H9 (cell line): ENCODE data around the gene ZBTB20. TPM values are rescaled to one million over a fixed set of nuclear protein-coding genes. Genes with fewer than 3 reads are reported as not detected.
A peak's percentile ranks its signal among the peaks of the same experiment; 100 is the strongest.

Source experiments
- DNase-seq: peaks from one replicate; pipeline ENCODE4 v3.0.0-alpha.2; 2017
- H2AFZ ChIP-seq: one replicate; pipeline ENCODE4 v1.6.1; 2013; ENCODE audit warnings: mild to moderate bottlenecking, low read length, control low read depth, moderate library complexity
- H2AK5ac ChIP-seq: 2 replicates; pipeline ENCODE4 v1.6.1; 2013; ENCODE audit warnings: low read length, control low read depth, mixed read lengths; ENCODE audit not compliant: insufficient read length
- H2BK120ac ChIP-seq: one replicate; pipeline ENCODE4 v1.6.1; 2013; ENCODE audit warnings: low read depth, mild to moderate bottlenecking, low read length, control low read depth, inconsistent platforms; ENCODE audit not compliant: poor library complexity, severe bottlenecking
- H2BK12ac ChIP-seq: 2 replicates; pipeline ENCODE4 v1.6.1; 2013; ENCODE audit warnings: low read length, control low read depth, mixed read lengths, low read depth; ENCODE audit not compliant: insufficient read length
- H2BK15ac ChIP-seq: 2 replicates; pipeline ENCODE4 v1.6.1; 2013; ENCODE audit warnings: low read depth, low read length, control low read depth
- H2BK20ac ChIP-seq: one replicate; pipeline ENCODE4 v1.6.1; 2013; ENCODE audit warnings: low read depth, mild to moderate bottlenecking, low read length, control low read depth, inconsistent platforms; ENCODE audit not compliant: poor library complexity, severe bottlenecking
- H2BK5ac ChIP-seq: 2 replicates; pipeline ENCODE4 v1.6.1; 2013; ENCODE audit warnings: low read length, control low read depth, mixed read lengths; ENCODE audit not compliant: insufficient read length
- H3K14ac ChIP-seq: 2 replicates; pipeline ENCODE4 v1.6.1; 2013; ENCODE audit warnings: low read length, control low read depth; ENCODE audit not compliant: insufficient read depth
- H3K18ac ChIP-seq: 2 replicates; pipeline ENCODE4 v1.6.1; 2013; ENCODE audit warnings: low read depth, mild to moderate bottlenecking, mixed read lengths, low read length, control low read depth; ENCODE audit not compliant: insufficient read length
- H3K23ac ChIP-seq: 2 replicates; pipeline ENCODE4 v1.6.1; 2013; ENCODE audit warnings: low read length, control low read depth, mixed read lengths, low read depth; ENCODE audit not compliant: insufficient read length
- H3K23me2 ChIP-seq: 2 replicates; pipeline ENCODE4 v1.6.1; 2013; ENCODE audit warnings: low read depth, mild to moderate bottlenecking, mixed read lengths, low read length, control low read depth; ENCODE audit not compliant: insufficient read length, poor library complexity, severe bottlenecking
- H3K27ac ChIP-seq: 2 replicates; pipeline ENCODE4 v1.5.1; 2013; ENCODE audit warnings: low read length, control low read depth, mixed read lengths, low read depth; ENCODE audit not compliant: insufficient read length
- H3K27me3 ChIP-seq: 2 replicates; pipeline ENCODE4 v1.6.1; 2013; ENCODE audit warnings: low read length, control low read depth, inconsistent platforms; ENCODE audit not compliant: insufficient read depth
- H3K4ac ChIP-seq: 2 replicates; pipeline ENCODE4 v1.6.1; 2013; ENCODE audit warnings: low read depth, mild to moderate bottlenecking, control low read depth, inconsistent platforms, low read length, moderate library complexity
- H3K4me1 ChIP-seq: 2 replicates; pipeline ENCODE4 v1.6.1; 2013; ENCODE audit warnings: low read length, control low read depth, inconsistent platforms; ENCODE audit not compliant: insufficient read depth
- H3K4me2 ChIP-seq: 2 replicates; pipeline ENCODE4 v1.6.1; 2013; ENCODE audit warnings: low read length, control low read depth, mixed read lengths; ENCODE audit not compliant: insufficient read length, insufficient read depth
- H3K56ac ChIP-seq: 2 replicates; pipeline ENCODE4 v1.6.1; 2013; ENCODE audit warnings: low read depth, mild to moderate bottlenecking, mixed read lengths, low read length, control low read depth; ENCODE audit not compliant: insufficient read length
- H3K79me1 ChIP-seq: 2 replicates; pipeline ENCODE4 v1.6.1; 2013; ENCODE audit warnings: low read depth, mild to moderate bottlenecking, moderate library complexity, low read length, control low read depth, inconsistent platforms; ENCODE audit not compliant: insufficient read depth, poor library complexity, severe bottlenecking
- H3K79me2 ChIP-seq: 2 replicates; pipeline ENCODE4 v1.6.1; 2013; ENCODE audit warnings: low read length, control low read depth, inconsistent platforms; ENCODE audit not compliant: insufficient read depth
- H3K9ac ChIP-seq: 2 replicates; pipeline ENCODE4 v1.6.1; 2013; ENCODE audit warnings: low read length, control low read depth, mixed read lengths; ENCODE audit not compliant: insufficient read length; ENCODE audit errors: extremely low read depth
- H3K9me3 ChIP-seq: one replicate; pipeline ENCODE4 v1.6.1; 2013; ENCODE audit warnings: low read depth, low read length, inconsistent platforms; ENCODE audit not compliant: control insufficient read depth
- H3T11ph ChIP-seq: one replicate; pipeline ENCODE4 v1.6.1; 2013; ENCODE audit warnings: mild to moderate bottlenecking, low read length, control low read depth, inconsistent platforms
- H4K20me1 ChIP-seq: one replicate; pipeline ENCODE4 v1.6.1; 2013; ENCODE audit not compliant: control insufficient read depth, insufficient read length, insufficient read depth
- H4K5ac ChIP-seq: 2 replicates; pipeline ENCODE4 v1.6.1; 2013; ENCODE audit warnings: low read depth, mild to moderate bottlenecking, mixed read lengths, low read length, control low read depth; ENCODE audit not compliant: insufficient read length
- H4K8ac ChIP-seq: replicated peaks from 2 replicates; pipeline ENCODE4 v1.6.1; 2013; ENCODE audit warnings: low read length, control low read depth, mixed read lengths, low read depth; ENCODE audit not compliant: insufficient read length
- H4K91ac ChIP-seq: 2 replicates; pipeline ENCODE4 v1.6.1; 2013; ENCODE audit warnings: low read depth, mild to moderate bottlenecking, moderate library complexity, mixed read lengths, low read length, control low read depth; ENCODE audit not compliant: insufficient read length
- H3K27ac Mint-ChIP-seq, 3 experiments: 2 replicates in 2 of 3; 3 replicates in 1 of 3; pipeline ENCODE4 v1.8.0; 2020 to 2021; ENCODE audit warnings: mixed read lengths in 3 of 3, mild to moderate bottlenecking in 1 of 3, moderate library complexity in 1 of 3
- H3K27me3 Mint-ChIP-seq: 2 replicates; pipeline ENCODE4 v1.8.0; 2021; ENCODE audit warnings: low read depth, mild to moderate bottlenecking, moderate library complexity, mixed read lengths
- H3K36me3 Mint-ChIP-seq, 3 experiments: 2 replicates in 2 of 3; 3 replicates in 1 of 3; pipeline ENCODE4 v1.8.0; 2020 to 2021; ENCODE audit warnings: low read depth in 3 of 3, mixed read lengths in 3 of 3; ENCODE audit not compliant: insufficient read depth in 1 of 3
- H3K4me1 Mint-ChIP-seq, 2 experiments: 2 replicates each; pipeline ENCODE4 v1.8.0; 2020; ENCODE audit warnings: mixed read lengths in 2 of 2
- H3K4me3 Mint-ChIP-seq, 2 experiments: 2 replicates in 1 of 2; 3 replicates in 1 of 2; pipeline ENCODE4 v1.8.0; 2020 to 2021; ENCODE audit warnings: mild to moderate bottlenecking in 2 of 2, mixed read lengths in 2 of 2, moderate library complexity in 1 of 2
- H3K9me3 Mint-ChIP-seq, 2 experiments: 2 replicates in 1 of 2; 3 replicates in 1 of 2; pipeline ENCODE4 v1.8.0; 2020; ENCODE audit warnings: mild to moderate bottlenecking in 2 of 2, mixed read lengths in 2 of 2, moderate library complexity in 1 of 2
- WGBS: extraction: QIAGEN DNeasy Blood & Tissue Kit; methylation state at CpG from one replicate; pipeline ENCODE4 v1.1.7; 2013; ENCODE audit warnings: missing lambda C conversion rate, low lambda C conversion rate, mixed read lengths; ENCODE audit not compliant: insufficient read length; ENCODE audit errors: extremely low coverage; 5-methylcytosine and 5-hydroxymethylcytosine counted together
- total RNA-seq: library from RNA; stranded (reverse); gene quantifications from 2 replicates; pipeline ENCODE4 v1.2.1, GENCODE V29; 2021
- TF ChIP-seq, protein P1 (sequence below): fragments of 200-600 bp; sonication (generic); conservative IDR thresholded peaks from 3 replicates; pipeline ENCODE4 v1.8.0; 2021; ENCODE audit warnings: antibody characterized with exemption, mild to moderate bottlenecking

Gene ZBTB20
- total RNA-seq, 1 experiment from 2014 or later, result 0.70 TPM

DNA sequence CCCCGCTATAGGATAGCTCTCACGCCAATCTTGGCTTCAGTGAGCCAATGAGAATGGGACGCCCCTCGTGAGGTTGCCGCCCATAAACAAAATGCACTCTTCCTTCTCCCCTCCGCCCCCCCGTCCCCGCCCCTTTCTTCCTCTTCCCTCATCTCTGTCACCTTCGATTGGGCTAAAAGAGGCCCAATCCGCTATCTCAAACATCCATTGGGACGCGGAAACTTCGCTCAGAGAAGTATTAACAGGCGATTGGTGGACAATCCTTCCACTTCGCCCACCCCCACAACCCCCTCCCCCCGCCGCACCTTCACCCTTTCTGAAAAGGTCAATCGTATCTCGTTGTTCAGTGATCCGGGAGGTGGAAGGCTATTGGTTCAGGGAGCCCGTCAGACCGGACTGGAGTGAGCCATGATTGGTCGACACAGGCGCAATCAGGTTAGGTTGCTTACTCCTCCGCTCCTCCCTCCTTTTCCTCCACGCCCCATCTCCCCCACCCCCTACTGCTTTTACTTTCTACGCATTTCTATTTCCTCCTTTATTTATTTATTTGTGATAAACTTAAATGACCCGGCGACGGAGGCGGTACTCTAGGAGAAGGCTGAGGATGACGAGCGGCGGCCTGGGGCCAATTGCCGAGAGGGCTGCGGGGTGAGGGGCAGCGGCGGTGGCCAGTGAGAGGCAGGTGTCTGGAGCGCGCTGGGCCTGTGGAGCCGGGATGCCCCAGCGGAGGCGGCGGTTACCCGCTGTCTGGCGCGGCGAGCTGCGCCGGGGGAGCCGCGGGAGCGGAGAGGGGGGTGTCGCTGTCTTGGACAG is 447 bp upstream of the ZBTB20 start:
- Histone ChIP-seq H3K9ac (peak overlapping the region; percentile 71), H2BK5ac (no peak overlapping the region), H4K20me1 (no peaks in the 10 kb centered on the region), H3K56ac (no peak overlapping the region), H3K27me3 (no peaks in the 10 kb centered on the region), H3K27ac (no peak overlapping the region), H2BK12ac (no peak overlapping the region), H3K23me2 (peaks cover 3% of the 10 kb centered on the region), H4K91ac (no peak overlapping the region), H2BK20ac (no peak overlapping the region), H3K79me1 (no peaks in the 10 kb centered on the region), H3K9me3 (no peaks in the 10 kb centered on the region), H3K23ac (no peak overlapping the region), H2AK5ac (no peak overlapping the region), H3K79me2 (no peaks in the 10 kb centered on the region), H3K4me1 (no peaks in the 10 kb centered on the region), H3T11ph (no peak overlapping the region), H4K8ac (no peak overlapping the region), H3K4me2 (peak overlapping the region; percentile 69), H2BK120ac (no peak overlapping the region), H4K5ac (no peak overlapping the region), H2AFZ (no peak overlapping the region), H2BK15ac (no peak overlapping the region), H3K18ac (peak overlapping the region; percentile 97), H3K14ac (peak overlapping the region; percentile 98), H3K4ac (no peak overlapping the region)
- no CpG with 5 or more reads among the region's 54 CpGs for whole genome bisulfite sequencing
- 0 out of 7 replicates have a peak, but pooled peaks cover 0 to 4% (median 0%) of the 10 kb centered on the region in 3 experiments for H3K36me3 Mint-ChIP-seq
- H3K27ac Mint-ChIP-seq, result peak overlapping the region; percentile 98 to 100 (median 99)
- peak overlapping the region; percentile 91 to 97 for H3K4me3 Mint-ChIP-seq
- DNase-seq, result peak; percentile 99
- peaks cover 0 to 3% of the 10 kb centered on the region in 2 experiments; a peak in 1 of 5 replicates for H3K9me3 Mint-ChIP-seq
- H3K27me3 Mint-ChIP-seq, result no peaks in the 10 kb centered on the region
- H3K4me1 Mint-ChIP-seq, result peaks cover 14 to 16% of the 10 kb centered on the region in 2 experiments
- TF ChIP-seq, protein P1, sequence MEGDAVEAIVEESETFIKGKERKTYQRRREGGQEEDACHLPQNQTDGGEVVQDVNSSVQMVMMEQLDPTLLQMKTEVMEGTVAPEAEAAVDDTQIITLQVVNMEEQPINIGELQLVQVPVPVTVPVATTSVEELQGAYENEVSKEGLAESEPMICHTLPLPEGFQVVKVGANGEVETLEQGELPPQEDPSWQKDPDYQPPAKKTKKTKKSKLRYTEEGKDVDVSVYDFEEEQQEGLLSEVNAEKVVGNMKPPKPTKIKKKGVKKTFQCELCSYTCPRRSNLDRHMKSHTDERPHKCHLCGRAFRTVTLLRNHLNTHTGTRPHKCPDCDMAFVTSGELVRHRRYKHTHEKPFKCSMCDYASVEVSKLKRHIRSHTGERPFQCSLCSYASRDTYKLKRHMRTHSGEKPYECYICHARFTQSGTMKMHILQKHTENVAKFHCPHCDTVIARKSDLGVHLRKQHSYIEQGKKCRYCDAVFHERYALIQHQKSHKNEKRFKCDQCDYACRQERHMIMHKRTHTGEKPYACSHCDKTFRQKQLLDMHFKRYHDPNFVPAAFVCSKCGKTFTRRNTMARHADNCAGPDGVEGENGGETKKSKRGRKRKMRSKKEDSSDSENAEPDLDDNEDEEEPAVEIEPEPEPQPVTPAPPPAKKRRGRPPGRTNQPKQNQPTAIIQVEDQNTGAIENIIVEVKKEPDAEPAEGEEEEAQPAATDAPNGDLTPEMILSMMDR, result no peak
